PFSK-1 (cell line): ENCODE data around the gene PITPNM3.

ENCODE experiments used
- FOXP2 ChIP-seq: optimal IDR thresholded peaks from 2 replicates; pipeline ENCODE3; 2011; ENCODE audit warnings: borderline replicate concordance, control low read depth, inconsistent platforms; ENCODE audit not compliant: insufficient read depth; ENCODE audit errors: extremely low read length, extremely low read depth
- POLR2AphosphoS5 ChIP-seq: IDR thresholded peaks from 2 replicates; pipeline ENCODE4 v1.6.1; 2012; ENCODE audit warnings: low read depth, mild to moderate bottlenecking, control low read depth, low read length, moderate library complexity
- REST ChIP-seq, 2 experiments: IDR thresholded peaks; 2 replicates each; pipeline versions ENCODE4 v1.6.1 to v1.8.0; 2011 to 2012; ENCODE audit warnings: low read depth in 2 of 2, low read length in 2 of 2, control low read depth in 1 of 2, inconsistent platforms in 1 of 2, mild to moderate bottlenecking in 1 of 2, moderate library complexity in 1 of 2; ENCODE audit not compliant: insufficient read depth in 1 of 2
- TAF1 ChIP-seq: IDR thresholded peaks from 2 replicates; pipeline ENCODE4 v1.6.1; 2012; ENCODE audit warnings: low read length, control low read depth, borderline replicate concordance; ENCODE audit not compliant: insufficient read depth

- TF ChIP-seq POLR2AphosphoS5, result no peak
- TF ChIP-seq TAF1, result no peak
- no peak for TF ChIP-seq FOXP2
- no peak for TF ChIP-seq REST (IDR thresholded peaks at IDR 0.05; ENCODE audit: insufficient read depth in 1 of 2, low read depth in 2 of 2, low read length in 2 of 2)
Measured at GRCh38 chr17:6510321-6510977, 45.9 kb downstream of the PITPNM3 start.
